SK-N-SH (cell line): Measurements from ENCODE around the gene SLCO2A1. TPM values are rescaled to one million over a fixed set of nuclear protein-coding genes. Genes with fewer than 3 reads are reported as not detected.

Experiments used
- CTCF ChIA-PET: fragments of 300-600, 350-600 bp; formaldehyde crosslinking; extraction: SDS; loops from one replicate; lab custom pipeline; 2021; lab: Yijun Ruan, JAX
- POLR2A ChIA-PET: fragments of 350-600 bp; sonication (Branson Sonifier 250); formaldehyde crosslinking; extraction: SDS; loops from one replicate; lab custom pipeline; 2020; ENCODE audit warnings: antibody characterized with exemption, inconsistent platforms; lab: Yijun Ruan, JAX
- DNase-seq: peaks from one replicate; pipeline ENCODE4 v3.0.0; 2012
- H2AFZ ChIP-seq: fragments of 200-600 bp; sonication (generic); 2 replicates; pipeline ENCODE4 v1.8.1; 2016; ENCODE audit warnings: antibody characterized with exemption, mild to moderate bottlenecking, low read depth
- H3F3A ChIP-seq: fragments of 200-600 bp; sonication (generic); replicated peaks from 2 replicates; pipeline ENCODE3; 2016; ENCODE audit warnings: antibody characterized with exemption, mild to moderate bottlenecking; ENCODE audit not compliant: insufficient read depth
- H3K27ac ChIP-seq, 2 experiments: fragments of 200-500 bp in 1 of 2; fragments of 200-600 bp in 1 of 2; sonication (Bioruptor generic) in 1 of 2; sonication (generic), shearing (Covaris generic) in 1 of 2; 2 replicates each; pipeline versions ENCODE4 v1.5.1 to v1.6.1; 2014 to 2016; ENCODE audit warnings: low read depth in 2 of 2, inconsistent platforms in 1 of 2, low read length in 1 of 2, mild to moderate bottlenecking in 1 of 2, mixed read lengths in 1 of 2
- H3K27me3 ChIP-seq: fragments of 200-600 bp; sonication (generic), shearing (Covaris generic); 2 replicates; pipeline ENCODE4 v1.6.1; 2016; ENCODE audit warnings: mixed run types; ENCODE audit not compliant: insufficient read depth
- H3K36me3 ChIP-seq, 2 experiments: fragments of 200-500 bp in 1 of 2; fragments of 200-600 bp in 1 of 2; sonication (Bioruptor generic) in 1 of 2; sonication (generic) in 1 of 2; replicated peaks in 1 of 2; 2 replicates each; pipeline versions ENCODE3 to v1.5.1; 2014 to 2016; ENCODE audit warnings: low read length in 1 of 2, mild to moderate bottlenecking in 1 of 2; ENCODE audit not compliant: insufficient read depth in 2 of 2, control insufficient read depth in 1 of 2
- H3K4me1 ChIP-seq, 2 experiments: fragments of 200-500 bp in 1 of 2; fragments of 200-600 bp in 1 of 2; sonication (Bioruptor generic) in 1 of 2; sonication (generic), shearing (Covaris generic) in 1 of 2; 2 replicates each; pipeline versions ENCODE4 v1.5.1 to v1.6.1; 2014 to 2016; ENCODE audit warnings: low read depth in 1 of 2, low read length in 1 of 2, mixed run types in 1 of 2; ENCODE audit not compliant: insufficient read depth in 2 of 2, control insufficient read depth in 1 of 2
- H3K4me2 ChIP-seq: fragments of 200-600 bp; sonication (generic), shearing (Covaris generic); 2 replicates; pipeline ENCODE4 v1.6.1; 2017; ENCODE audit warnings: mixed run types
- H3K4me3 ChIP-seq, 2 experiments: fragments of 200-500 bp in 1 of 2; fragments of 200-600 bp in 1 of 2; sonication (Bioruptor generic) in 1 of 2; sonication (generic), shearing (Covaris generic) in 1 of 2; 2 replicates each; pipeline versions ENCODE4 v1.5.1 to v1.8.1; 2014 to 2016; ENCODE audit warnings: low read depth in 2 of 2, inconsistent platforms in 1 of 2, low read length in 1 of 2, mild to moderate bottlenecking in 1 of 2, mixed read lengths in 1 of 2, moderate library complexity in 1 of 2
- H3K79me2 ChIP-seq: fragments of 200-600 bp; sonication (generic); 2 replicates; pipeline ENCODE4 v1.8.1; 2017; ENCODE audit warnings: mild to moderate bottlenecking; ENCODE audit not compliant: insufficient read depth
- H3K9ac ChIP-seq: fragments of 200-600 bp; sonication (generic); 2 replicates; pipeline ENCODE4 v1.6.1; 2017; ENCODE audit warnings: mixed run types
- H3K9me2 ChIP-seq: fragments of 200-600 bp; sonication (generic); 2 replicates; pipeline ENCODE4 v1.6.1; 2017; ENCODE audit warnings: mixed run types
- H3K9me3 ChIP-seq: fragments of 200-600 bp; sonication (generic); 2 replicates; pipeline ENCODE4 v1.6.1; 2017; ENCODE audit warnings: mixed run types, mild to moderate bottlenecking, moderate library complexity
- H4K20me1 ChIP-seq: fragments of 200-600 bp; sonication (generic); 2 replicates; pipeline ENCODE4 v1.6.1; 2017; ENCODE audit warnings: mild to moderate bottlenecking, mixed run types; ENCODE audit not compliant: insufficient read depth
- CTCF ChIP-seq: fragments of 200-600 bp; sonication (generic); IDR thresholded peaks from 2 replicates; pipeline ENCODE4 v1.6.1; 2017; ENCODE audit warnings: antibody characterized with exemption, mild to moderate bottlenecking, moderate library complexity
- EZH2phosphoT487 ChIP-seq: fragments of 200-600 bp; sonication (generic); IDR thresholded peaks from 2 replicates; pipeline ENCODE4 v1.6.1; 2017; ENCODE audit warnings: low read depth, mixed run types, mild to moderate bottlenecking, antibody characterized with exemption, moderate library complexity, borderline replicate concordance
- IRF3 ChIP-seq: fragments of 150-350 bp; IDR thresholded peaks from 2 replicates; pipeline ENCODE4 v1.6.1; 2016; ENCODE audit warnings: mild to moderate bottlenecking, low read depth, low read length
- JUND ChIP-seq: IDR thresholded peaks from 2 replicates; pipeline ENCODE4 v1.4.0; 2012
- MAX ChIP-seq: IDR thresholded peaks from 2 replicates; pipeline ENCODE4 v1.4.0; 2012; ENCODE audit warnings: low read depth
- MXI1 ChIP-seq: IDR thresholded peaks from 2 replicates; pipeline ENCODE4 v1.6.1; 2012; ENCODE audit warnings: mild to moderate bottlenecking, low read depth, low read length, improper control_type of control experiment
- NRF1 ChIP-seq: IDR thresholded peaks from 2 replicates; pipeline ENCODE4 v1.6.1; 2012; ENCODE audit warnings: low read depth, mild to moderate bottlenecking, low read length
- PBX3 ChIP-seq: IDR thresholded peaks from 2 replicates; pipeline ENCODE4; 2012
- POLR2AphosphoS5 ChIP-seq: IDR thresholded peaks from 2 replicates; pipeline ENCODE4 v1.6.1; 2012; ENCODE audit warnings: low read depth, low read length
- RAD21 ChIP-seq: IDR thresholded peaks from 2 replicates; pipeline ENCODE4 v1.6.1; 2012; ENCODE audit warnings: mild to moderate bottlenecking, low read length
- RCOR1 ChIP-seq: fragments of 150-350 bp; IDR thresholded peaks from 2 replicates; pipeline ENCODE4 v1.6.1; 2017; ENCODE audit warnings: antibody characterized with exemption, low read length
- RFX5 ChIP-seq: IDR thresholded peaks from 2 replicates; pipeline ENCODE4 v1.6.1; 2012; ENCODE audit warnings: mild to moderate bottlenecking, improper control_type of control experiment, low read length
- RXRA ChIP-seq: IDR thresholded peaks from 2 replicates; pipeline ENCODE4 v1.4.0; 2012; ENCODE audit warnings: low read depth, mild to moderate bottlenecking, borderline replicate concordance
- SMC3 ChIP-seq: IDR thresholded peaks from 2 replicates; pipeline ENCODE4 v1.6.1; 2012; ENCODE audit warnings: low read depth, low read length, improper control_type of control experiment
- TEAD4 ChIP-seq: IDR thresholded peaks from 2 replicates; pipeline ENCODE4 v1.4.0; 2012; ENCODE audit warnings: mild to moderate bottlenecking, borderline replicate concordance; ENCODE audit not compliant: insufficient read depth
- USF1 ChIP-seq: IDR thresholded peaks from 2 replicates; pipeline ENCODE4 v1.4.0; 2012; ENCODE audit warnings: low read depth, borderline replicate concordance
- USF2 ChIP-seq: fragments of 150-350 bp; IDR thresholded peaks from 2 replicates; pipeline ENCODE4 v1.6.1; 2017; ENCODE audit warnings: antibody characterized with exemption, low read length, low read depth, borderline replicate concordance
- ZBTB33 ChIP-seq: IDR thresholded peaks from 2 replicates; pipeline ENCODE4 v1.4.0; 2012; ENCODE audit warnings: low read depth, borderline replicate concordance
- WGBS: methylation state at CpG from one replicate; pipeline ENCODE4 v1.1.6; 2017; ENCODE audit warnings: low lambda C conversion rate; 5-methylcytosine and 5-hydroxymethylcytosine counted together
- polyA plus RNA-seq, 3 experiments: library from polyadenylated mRNA; depleted of rRNA; stranded (reverse); fragments of >200 nt; gene quantifications; 2 replicates each; pipeline ENCODE4 v1.2.3, GENCODE V29; 2012

Gene SLCO2A1
- polyA plus RNA-seq, 1 of the 3 experiments (the other 2 are of a cell fraction), result 9.3 TPM

- Histone ChIP-seq H2AFZ (no peak overlapping the region), H3K9ac (no peak overlapping the region), H4K20me1 (no peaks in the 10 kb centered on the region), H3K27me3 (no peaks in the 10 kb centered on the region), H3K36me3 (no peaks in the 10 kb centered on the region), H3K4me3 (no peak overlapping the region), H3K27ac (no peak overlapping the region), H3K4me2 (no peak overlapping the region), H3K9me2 (no peaks in the 10 kb centered on the region), H3K4me1 (peaks cover 3% of the 10 kb centered on the region in 2 experiments; a peak in 2 of 4 replicates), H3K9me3 (no peaks in the 10 kb centered on the region), H3F3A (no peaks in the 10 kb centered on the region), H3K79me2 (no peaks in the 10 kb centered on the region)
- CTCF ChIA-PET, result interaction anchor here (1.1 to 1.3 kb wide), 2 partner anchors 18 to 33 kb away, joined by 3 read pairs; no protein-coding TSS in a partner anchor
- TF ChIP-seq NRF1, result no peak
- no peak for TF ChIP-seq PBX3
- TF ChIP-seq MAX, result no peak
- TF ChIP-seq EZH2phosphoT487, result no peak
- TF ChIP-seq MXI1, result no peak
- TF ChIP-seq RFX5, result no peak
- TF ChIP-seq RCOR1, result no peak
- no peak for TF ChIP-seq CTCF
- no peak for TF ChIP-seq POLR2AphosphoS5
- no peak for TF ChIP-seq RXRA
- no peak for TF ChIP-seq USF2
- 88% methylated on average over 5 of the region's 9 CpGs for WGBS
- POLR2A ChIA-PET, result no interaction called here
- no peak for DNase-seq
These were observed 31.7 kb downstream of the SLCO2A1 start for GRCh38 chr3:133997871-133998635.

GRCh38 chr3:133996996-133997395 lies 32.7 kb downstream of the SLCO2A1 start:
- Histone ChIP-seq H2AFZ (no peak overlapping the region), H3K4me2 (no peak overlapping the region), H3K36me3 (no peaks in the 10 kb centered on the region), H3K9me2 (no peaks in the 10 kb centered on the region), H3K4me1 (peaks cover 1 to 3% of the 10 kb centered on the region in 2 experiments; a peak in 2 of 4 replicates), H3K79me2 (no peaks in the 10 kb centered on the region), H3K27me3 (no peaks in the 10 kb centered on the region), H4K20me1 (no peaks in the 10 kb centered on the region), H3K9me3 (no peaks in the 10 kb centered on the region), H3K27ac (no peak overlapping the region), H3K9ac (no peak overlapping the region), H3F3A (no peaks in the 10 kb centered on the region), H3K4me3 (no peak overlapping the region)
- DNase-seq, result no peak
- 68% methylated on average over 4 of the region's 5 CpGs for WGBS
- ChIA-PET CTCF (interaction anchor here (1.1 kb wide), 1 partner anchor 19 kb away, joined by 3 read pairs; no protein-coding TSS in a partner anchor), POLR2A (no interaction called here)
- TF ChIP-seq POLR2AphosphoS5 (no peak), EZH2phosphoT487 (no peak), RAD21 (no peak), IRF3 (no peak), USF1 (no peak), JUND (no peak), SMC3 (no peak), MAX (no peak), TEAD4 (no peak), ZBTB33 (no peak)
